BJ (cell line): Measurements from ENCODE around the gene DYNLT5. TPM values are rescaled to one million over a fixed set of nuclear protein-coding genes. Genes with fewer than 3 reads are reported as not detected.
"Not testable (repeated sequence)": the region's sequence is repeated elsewhere in the genome, so short reads cannot be mapped to it uniquely, and the experiment has no call there.

Experiments used
- CTCF ChIA-PET: fragments of 350-600 bp; formaldehyde crosslinking; extraction: SDS; loops from one replicate; lab custom pipeline; 2021; ENCODE audit warnings: antibody characterized with exemption, inconsistent platforms; lab: Yijun Ruan, JAX
- POLR2A ChIA-PET: fragments of 300-600 bp; sonication (Branson Sonifier 250); formaldehyde crosslinking; extraction: SDS; loops from one replicate; lab custom pipeline; 2021; ENCODE audit warnings: antibody characterized with exemption; lab: Charles Lee
- DNase-seq: peaks from one replicate; pipeline ENCODE4 v3.0.0-alpha.2; 2011; ENCODE audit warnings: low read depth
- H3K27me3 ChIP-seq: 2 replicates; pipeline ENCODE4 v1.6.0; 2011; ENCODE audit warnings: low read length; ENCODE audit not compliant: control insufficient read depth, insufficient read depth
- H3K36me3 ChIP-seq: 2 replicates; pipeline ENCODE4 v1.5.1; 2011; ENCODE audit warnings: low read length; ENCODE audit not compliant: control insufficient read depth, insufficient read depth
- H3K4me3 ChIP-seq: 2 replicates; pipeline ENCODE4 v1.5.1; 2011; ENCODE audit warnings: low read depth, mild to moderate bottlenecking, control low read depth, low read length
- polyA plus RNA-seq: library from polyadenylated mRNA; depleted of rRNA; stranded (reverse); fragments of >200 nt; gene quantifications from 2 replicates; pipeline ENCODE4 v1.2.3, GENCODE V29; 2011
- TF ChIP-seq, protein P1 (sequence below): IDR thresholded peaks from 2 replicates; pipeline ENCODE4 v1.5.1; 2011; ENCODE audit warnings: low read depth, mild to moderate bottlenecking, control low read depth, inconsistent platforms, low read length, moderate library complexity; ENCODE audit not compliant: insufficient read depth

DYNLT5 gene
- polyA plus RNA-seq, 1 experiment, result 0.52 TPM

DNA sequence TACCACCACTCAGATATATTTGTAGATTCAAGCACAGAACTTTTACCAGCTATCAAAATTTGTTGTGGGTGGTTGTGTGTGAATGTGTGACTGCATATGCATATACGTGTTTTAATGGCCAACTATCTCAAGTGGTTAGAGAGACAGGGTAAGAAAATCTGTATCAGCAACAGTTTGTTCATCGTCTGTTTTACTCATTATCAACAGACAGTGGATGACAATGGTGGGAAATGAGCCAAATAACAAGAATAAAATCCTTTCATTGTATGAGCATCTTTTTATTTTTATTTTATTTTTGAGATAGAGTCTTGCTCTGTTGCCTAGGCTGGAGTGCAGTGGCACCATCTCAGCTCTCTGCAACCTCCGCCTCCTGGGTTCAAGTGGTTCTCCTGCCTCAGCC is 22.7 kb upstream of the DYNLT5 start:
- no peak for DNase-seq
- CTCF ChIA-PET, result no interaction called here
- no peaks in the 10 kb centered on the region for H3K36me3 ChIP-seq
- H3K4me3 ChIP-seq, result no peak overlapping the region
- POLR2A ChIA-PET, result no interaction called here
- H3K27me3 ChIP-seq, result no peaks in the 10 kb centered on the region
- TF ChIP-seq, protein P1, sequence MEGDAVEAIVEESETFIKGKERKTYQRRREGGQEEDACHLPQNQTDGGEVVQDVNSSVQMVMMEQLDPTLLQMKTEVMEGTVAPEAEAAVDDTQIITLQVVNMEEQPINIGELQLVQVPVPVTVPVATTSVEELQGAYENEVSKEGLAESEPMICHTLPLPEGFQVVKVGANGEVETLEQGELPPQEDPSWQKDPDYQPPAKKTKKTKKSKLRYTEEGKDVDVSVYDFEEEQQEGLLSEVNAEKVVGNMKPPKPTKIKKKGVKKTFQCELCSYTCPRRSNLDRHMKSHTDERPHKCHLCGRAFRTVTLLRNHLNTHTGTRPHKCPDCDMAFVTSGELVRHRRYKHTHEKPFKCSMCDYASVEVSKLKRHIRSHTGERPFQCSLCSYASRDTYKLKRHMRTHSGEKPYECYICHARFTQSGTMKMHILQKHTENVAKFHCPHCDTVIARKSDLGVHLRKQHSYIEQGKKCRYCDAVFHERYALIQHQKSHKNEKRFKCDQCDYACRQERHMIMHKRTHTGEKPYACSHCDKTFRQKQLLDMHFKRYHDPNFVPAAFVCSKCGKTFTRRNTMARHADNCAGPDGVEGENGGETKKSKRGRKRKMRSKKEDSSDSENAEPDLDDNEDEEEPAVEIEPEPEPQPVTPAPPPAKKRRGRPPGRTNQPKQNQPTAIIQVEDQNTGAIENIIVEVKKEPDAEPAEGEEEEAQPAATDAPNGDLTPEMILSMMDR, result no peak

DNA sequence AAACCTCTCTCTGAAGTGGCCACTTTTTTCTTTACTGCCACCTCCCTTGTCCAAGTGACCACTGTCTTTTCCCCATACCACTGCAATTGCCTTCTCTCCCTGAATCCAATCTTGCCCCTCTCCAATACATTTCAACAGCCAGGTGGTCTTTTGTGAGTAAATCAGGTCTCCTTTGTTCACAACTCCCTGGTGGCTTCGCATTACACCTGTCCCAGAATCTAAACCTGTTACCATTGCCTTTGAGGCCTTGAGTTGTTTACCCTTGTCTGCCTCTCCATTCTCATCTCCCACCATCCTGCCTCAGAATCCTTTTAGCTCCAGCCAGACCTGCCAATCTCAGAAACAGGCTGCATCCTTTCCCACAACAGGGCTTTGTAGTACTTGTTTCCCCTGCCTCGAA is 21.8 kb upstream of the DYNLT5 start:
- ChIA-PET POLR2A (no interaction called here), CTCF (interaction anchor here (0.7 kb wide), 1 partner anchor 55 kb away, joined by 3 read pairs; no protein-coding TSS in a partner anchor)
- TF ChIP-seq, protein P1, result no peak
- Histone ChIP-seq H3K27me3 (no peaks in the 10 kb centered on the region), H3K36me3 (no peaks in the 10 kb centered on the region), H3K4me3 (no peak overlapping the region)
- DNase-seq, result no peak

DNA sequence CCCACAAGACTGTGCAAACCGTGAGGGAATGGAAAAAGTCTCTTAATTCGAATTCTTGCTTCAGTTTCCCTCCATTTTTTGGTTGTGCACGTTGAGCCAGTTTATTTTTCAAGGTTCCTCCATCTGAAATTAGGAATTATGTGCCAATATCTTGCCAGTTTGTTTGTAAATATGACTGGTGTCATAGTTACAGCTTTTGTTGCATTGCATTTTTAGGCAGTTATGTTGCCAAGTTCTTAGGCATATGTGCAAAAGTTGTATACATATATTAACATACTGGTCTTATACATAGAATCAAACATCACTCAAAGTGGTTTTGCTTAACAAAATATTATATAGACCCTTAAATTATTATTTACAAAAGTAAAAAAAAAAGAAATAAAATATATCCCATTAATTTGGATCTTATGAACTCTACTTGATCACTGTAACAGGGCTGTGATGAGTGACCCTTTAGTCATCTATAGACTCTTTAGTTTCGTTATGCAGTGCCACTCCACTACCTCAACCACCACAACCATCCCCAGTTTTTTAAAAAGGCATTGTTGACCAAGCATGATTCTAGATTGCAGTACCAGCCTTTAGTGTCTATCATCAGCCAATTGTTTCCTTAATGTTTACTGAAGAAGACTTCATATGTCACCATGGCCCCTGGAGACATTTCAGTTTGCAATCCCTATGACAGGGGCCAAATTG is 20.9 kb upstream of the DYNLT5 start:
- CTCF ChIA-PET, result interaction anchor here (0.6 to 1.3 kb wide), 2 partner anchors 150 to 227 kb away, joined by 3 read pairs; no protein-coding TSS in a partner anchor
- H3K36me3 ChIP-seq, result no peaks in the 10 kb centered on the region
- H3K27me3 ChIP-seq, result no peaks in the 10 kb centered on the region
- DNase-seq, result no peak
- TF ChIP-seq, protein P1, result no peak
- no peak overlapping the region for H3K4me3 ChIP-seq
- POLR2A ChIA-PET, result no interaction called here

DNA sequence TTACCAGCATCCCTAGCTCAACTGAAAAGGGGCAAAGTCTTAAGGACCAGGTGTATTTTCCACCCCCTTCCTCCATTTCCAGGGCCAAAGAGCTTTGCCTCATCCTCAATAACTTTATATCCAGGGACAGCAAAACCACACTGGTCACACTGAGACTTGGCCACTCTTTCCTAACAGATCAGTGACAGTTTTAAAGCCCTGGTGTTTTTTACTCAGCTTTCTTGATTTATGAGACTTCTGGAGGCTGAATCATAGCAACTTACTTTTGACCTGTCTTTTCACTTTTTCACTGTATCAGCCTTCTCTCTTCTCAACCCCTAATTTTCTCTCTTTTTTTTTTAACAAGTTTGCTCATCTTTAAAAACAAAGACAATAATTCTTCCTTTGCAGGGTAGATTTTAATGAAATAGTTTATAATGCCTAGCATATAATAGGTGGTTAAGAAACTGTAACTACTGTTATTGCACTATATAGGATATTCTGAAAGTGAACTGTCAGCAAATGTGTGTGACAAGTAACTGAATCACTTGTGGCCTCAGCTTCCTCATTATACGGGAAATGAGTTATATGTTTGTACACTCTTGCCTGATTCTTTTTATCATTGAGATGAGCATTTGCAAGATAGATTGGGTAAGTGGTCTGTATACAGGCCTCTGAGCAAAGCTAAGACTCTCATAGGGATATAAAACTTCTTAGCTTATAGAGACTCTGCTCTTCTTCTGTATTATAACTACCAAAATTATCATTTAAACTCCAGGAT is 19.7 kb upstream of the DYNLT5 start:
- TF ChIP-seq, protein P1, result no peak
- ChIA-PET POLR2A (no interaction called here), CTCF (interaction anchor here (0.9 to 1.6 kb wide), 3 partner anchors 10 to 229 kb away, joined by 3 read pairs; no protein-coding TSS in a partner anchor)
- Histone ChIP-seq H3K27me3 (no peaks in the 10 kb centered on the region), H3K36me3 (no peaks in the 10 kb centered on the region), H3K4me3 (no peak overlapping the region)
- DNase-seq, result no peak

DNA sequence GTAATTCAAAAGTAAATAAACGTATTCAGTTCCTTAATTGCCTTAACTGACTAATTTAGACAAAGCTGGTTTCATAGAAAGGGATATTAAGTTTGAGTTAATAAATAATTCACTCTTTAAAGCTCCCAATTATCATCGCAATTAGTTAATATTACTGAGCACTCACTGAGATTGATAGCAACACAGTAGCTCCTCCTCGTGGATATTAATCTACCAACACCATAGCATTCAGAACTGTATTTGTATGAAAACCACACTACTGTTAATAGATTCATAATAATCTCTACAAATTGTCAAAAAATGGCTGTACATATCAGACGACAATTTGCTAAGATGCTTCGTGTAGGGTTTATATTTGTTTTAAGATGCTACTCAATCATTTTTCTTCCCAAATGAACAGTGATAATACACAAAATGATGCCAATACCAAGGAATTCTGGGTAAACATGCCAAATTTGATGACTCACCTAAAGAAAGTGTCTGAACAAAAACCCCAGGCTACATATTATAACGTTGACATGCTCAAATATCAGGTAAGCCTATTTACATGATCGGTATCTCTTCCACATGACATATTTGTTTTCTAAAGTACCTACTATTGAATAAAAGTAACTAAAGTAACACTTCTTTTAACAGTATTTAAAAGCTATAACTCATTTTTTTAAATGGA is 18.8 kb upstream of the DYNLT5 start:
- Histone ChIP-seq H3K36me3 (no peaks in the 10 kb centered on the region), H3K27me3 (no peaks in the 10 kb centered on the region), H3K4me3 (no peak overlapping the region)
- ChIA-PET POLR2A (no interaction called here), CTCF (interaction anchor here (0.7 to 1.6 kb wide), 2 partner anchors 11 to 34 kb away, joined by 3 read pairs; no protein-coding TSS in a partner anchor)
- TF ChIP-seq, protein P1, result no peak
- no peak for DNase-seq

DNA sequence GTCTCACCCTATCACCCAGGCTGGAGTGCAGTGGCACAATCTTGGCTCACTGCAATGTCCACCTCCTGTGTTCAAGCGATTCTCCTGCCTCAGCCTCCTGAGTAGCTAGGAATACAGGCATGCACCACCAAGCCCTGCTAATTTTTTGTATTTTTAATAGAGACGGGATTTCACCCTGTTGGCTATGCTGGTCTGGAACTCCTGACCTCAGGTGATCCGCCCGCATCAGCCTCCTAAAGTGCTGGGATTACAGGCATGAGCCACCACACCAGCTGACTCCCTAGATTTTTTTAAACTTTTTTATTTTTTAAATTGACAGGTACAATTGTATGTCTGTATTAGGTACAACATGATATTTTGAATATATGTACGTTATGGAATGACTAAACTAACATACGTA is 17.7 kb upstream of the DYNLT5 start:
- DNase-seq, H3K4me3 ChIP-seq, H3K27me3 ChIP-seq, H3K36me3 ChIP-seq, POLR2A ChIA-PET, CTCF ChIA-PET: not testable (repeated sequence)
